Panc1 (cell line): ENCODE measurements around the gene VAV3. TPM values are rescaled to one million over a fixed set of nuclear protein-coding genes. Genes with fewer than 3 reads are reported as not detected.

Source experiments
- ATAC-seq: fragments of 200-7000 bp; cut with Tn5 transposase; 2 replicates; pipeline ENCODE4 v1.9.1; 2020; ENCODE audit warnings: mild to moderate bottlenecking, moderate library complexity
- BruUV-seq: library from RNA; stranded (reverse); fragments of 400-500 nt; replicated peaks from 2 replicates; lab custom pipeline; 2021; lab: Mats Ljungman, UMichigan
- CTCF ChIA-PET: fragments of 300-600 bp; sonication (Branson Sonifier 250); formaldehyde crosslinking; loops from one replicate; lab custom pipeline; 2022; ENCODE audit warnings: antibody characterized with exemption; lab: Charles Lee
- POLR2A ChIA-PET: fragments of 300-600 bp; sonication (Branson Sonifier 250); formaldehyde crosslinking; loops from one replicate; lab custom pipeline; 2022; ENCODE audit warnings: antibody characterized with exemption; lab: Charles Lee
- DNase-seq: peaks from one replicate; pipeline ENCODE4 v3.0.0-alpha.2; 2010; ENCODE audit warnings: low read depth, low spot score
- H3K27ac ChIP-seq: 2 replicates; pipeline ENCODE4 v1.5.1; 2011; ENCODE audit warnings: mild to moderate bottlenecking, low read length, inconsistent platforms
- H3K27me3 ChIP-seq: fragments of 200-500 bp; sonication (Bioruptor generic); 2 replicates; pipeline ENCODE4 v1.6.0; 2014; ENCODE audit warnings: low read length, inconsistent platforms; ENCODE audit not compliant: control insufficient read depth, insufficient read depth
- H3K36me3 ChIP-seq: fragments of 200-500 bp; sonication (Bioruptor generic); 2 replicates; pipeline ENCODE4 v1.5.1; 2014; ENCODE audit warnings: inconsistent platforms, mild to moderate bottlenecking, low read length, moderate library complexity; ENCODE audit not compliant: control insufficient read depth, insufficient read depth
- H3K4me1 ChIP-seq: 2 replicates; pipeline ENCODE4 v1.5.1; 2011; ENCODE audit warnings: inconsistent platforms, mild to moderate bottlenecking, low read length, moderate library complexity; ENCODE audit not compliant: control insufficient read depth, insufficient read depth
- H3K4me3 ChIP-seq, 2 experiments: 2 replicates each; pipeline ENCODE4 v1.5.1; 2011 to 2012; ENCODE audit warnings: low read depth in 2 of 2, low read length in 2 of 2, mild to moderate bottlenecking in 2 of 2, inconsistent platforms in 1 of 2, moderate library complexity in 1 of 2
- H3K9me3 ChIP-seq: fragments of 200-500 bp; sonication (Bioruptor generic); 2 replicates; pipeline ENCODE4 v1.5.1; 2014; ENCODE audit warnings: low read depth, mild to moderate bottlenecking, inconsistent platforms, low read length, moderate library complexity; ENCODE audit not compliant: control insufficient read depth, insufficient read depth
- POLR2AphosphoS5 ChIP-seq: IDR thresholded peaks from 2 replicates; pipeline ENCODE4 v1.6.1; 2012; ENCODE audit warnings: mild to moderate bottlenecking, low read depth, low read length, moderate library complexity
- SIN3A ChIP-seq: IDR thresholded peaks from 2 replicates; pipeline ENCODE4 v1.6.1; 2012; ENCODE audit warnings: low read depth, mild to moderate bottlenecking, low read length, moderate library complexity, borderline replicate concordance; ENCODE audit not compliant: insufficient read depth
- TCF7L2 ChIP-seq: IDR thresholded peaks from 2 replicates; pipeline ENCODE4 v1.6.1; 2011; ENCODE audit warnings: mild to moderate bottlenecking, low read depth, low read length, inconsistent platforms
- in situ Hi-C: cut with HindIII; loops from 2 replicates; pipeline ENCODE4 v1.10.0; 2016; ENCODE audit warnings: low sequenced_read_pairs, low pct_unique_long_range_greater_than_20kb
- intact Hi-C: fragments of 100-400 bp; cut with micrococcal nuclease; formaldehyde crosslinking; loops from one replicate; pipeline ENCODE4 v1.10.0; 2022; ENCODE audit not compliant: unreplicated experiment
- total RNA-seq: library from RNA; stranded (reverse); gene quantifications from one replicate; pipeline ENCODE4 v1.2.1, GENCODE V29; 2021; ENCODE audit not compliant: unreplicated experiment
- TF ChIP-seq, protein P1 (sequence below): fragments of 450-650 bp; IDR thresholded peaks from 2 replicates; pipeline ENCODE4 v1.5.1; 2017; ENCODE audit warnings: mild to moderate bottlenecking
- TF ChIP-seq, protein P2 (sequence below), 2 experiments: IDR thresholded peaks; 2 replicates each; pipeline ENCODE4 v1.6.1; 2011 to 2012; ENCODE audit warnings: low read depth in 2 of 2, control low read depth in 1 of 2, low read length in 1 of 2, mild to moderate bottlenecking in 1 of 2, moderate library complexity in 1 of 2; ENCODE audit not compliant: insufficient read depth in 1 of 2

Gene VAV3
- total RNA-seq, 1 experiment from 2014 or later: 0.23 TPM

DNA sequence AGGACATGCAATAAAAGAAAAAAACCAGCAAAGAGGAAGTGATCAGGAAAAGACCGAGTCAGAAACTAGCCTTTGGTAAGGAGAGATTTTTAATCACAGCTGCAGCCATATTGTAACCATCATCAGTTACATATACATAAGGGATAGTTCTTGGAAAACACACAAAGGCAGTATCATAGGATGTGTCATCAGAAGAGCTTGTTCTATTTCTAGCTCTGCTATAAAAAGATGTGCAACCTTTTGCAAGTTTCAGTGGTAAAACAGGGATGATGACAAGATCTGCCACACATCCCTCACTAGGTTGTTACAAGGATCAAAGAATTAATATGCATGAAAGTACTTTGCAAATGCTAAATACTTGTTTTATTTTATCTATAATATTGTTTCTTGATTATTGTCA, 342.0 kb downstream of the VAV3 start:
- no TSS peak for BruUV-seq
- DNase-seq (no peak), ATAC-seq (no peak)
- POLR2A ChIA-PET: no interaction called here
- Histone ChIP-seq H3K4me3 (no peak overlapping the region), H3K27me3 (no peaks in the 10 kb centered on the region), H3K36me3 (no peaks in the 10 kb centered on the region), H3K9me3 (no peaks in the 10 kb centered on the region), H3K4me1 (no peaks in the 10 kb centered on the region), H3K27ac (no peak overlapping the region)
- TF ChIP-seq, protein P1, sequence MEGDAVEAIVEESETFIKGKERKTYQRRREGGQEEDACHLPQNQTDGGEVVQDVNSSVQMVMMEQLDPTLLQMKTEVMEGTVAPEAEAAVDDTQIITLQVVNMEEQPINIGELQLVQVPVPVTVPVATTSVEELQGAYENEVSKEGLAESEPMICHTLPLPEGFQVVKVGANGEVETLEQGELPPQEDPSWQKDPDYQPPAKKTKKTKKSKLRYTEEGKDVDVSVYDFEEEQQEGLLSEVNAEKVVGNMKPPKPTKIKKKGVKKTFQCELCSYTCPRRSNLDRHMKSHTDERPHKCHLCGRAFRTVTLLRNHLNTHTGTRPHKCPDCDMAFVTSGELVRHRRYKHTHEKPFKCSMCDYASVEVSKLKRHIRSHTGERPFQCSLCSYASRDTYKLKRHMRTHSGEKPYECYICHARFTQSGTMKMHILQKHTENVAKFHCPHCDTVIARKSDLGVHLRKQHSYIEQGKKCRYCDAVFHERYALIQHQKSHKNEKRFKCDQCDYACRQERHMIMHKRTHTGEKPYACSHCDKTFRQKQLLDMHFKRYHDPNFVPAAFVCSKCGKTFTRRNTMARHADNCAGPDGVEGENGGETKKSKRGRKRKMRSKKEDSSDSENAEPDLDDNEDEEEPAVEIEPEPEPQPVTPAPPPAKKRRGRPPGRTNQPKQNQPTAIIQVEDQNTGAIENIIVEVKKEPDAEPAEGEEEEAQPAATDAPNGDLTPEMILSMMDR: no peak
- TF ChIP-seq SIN3A: no peak
- TF ChIP-seq TCF7L2: no peak
- TF ChIP-seq, protein P2, sequence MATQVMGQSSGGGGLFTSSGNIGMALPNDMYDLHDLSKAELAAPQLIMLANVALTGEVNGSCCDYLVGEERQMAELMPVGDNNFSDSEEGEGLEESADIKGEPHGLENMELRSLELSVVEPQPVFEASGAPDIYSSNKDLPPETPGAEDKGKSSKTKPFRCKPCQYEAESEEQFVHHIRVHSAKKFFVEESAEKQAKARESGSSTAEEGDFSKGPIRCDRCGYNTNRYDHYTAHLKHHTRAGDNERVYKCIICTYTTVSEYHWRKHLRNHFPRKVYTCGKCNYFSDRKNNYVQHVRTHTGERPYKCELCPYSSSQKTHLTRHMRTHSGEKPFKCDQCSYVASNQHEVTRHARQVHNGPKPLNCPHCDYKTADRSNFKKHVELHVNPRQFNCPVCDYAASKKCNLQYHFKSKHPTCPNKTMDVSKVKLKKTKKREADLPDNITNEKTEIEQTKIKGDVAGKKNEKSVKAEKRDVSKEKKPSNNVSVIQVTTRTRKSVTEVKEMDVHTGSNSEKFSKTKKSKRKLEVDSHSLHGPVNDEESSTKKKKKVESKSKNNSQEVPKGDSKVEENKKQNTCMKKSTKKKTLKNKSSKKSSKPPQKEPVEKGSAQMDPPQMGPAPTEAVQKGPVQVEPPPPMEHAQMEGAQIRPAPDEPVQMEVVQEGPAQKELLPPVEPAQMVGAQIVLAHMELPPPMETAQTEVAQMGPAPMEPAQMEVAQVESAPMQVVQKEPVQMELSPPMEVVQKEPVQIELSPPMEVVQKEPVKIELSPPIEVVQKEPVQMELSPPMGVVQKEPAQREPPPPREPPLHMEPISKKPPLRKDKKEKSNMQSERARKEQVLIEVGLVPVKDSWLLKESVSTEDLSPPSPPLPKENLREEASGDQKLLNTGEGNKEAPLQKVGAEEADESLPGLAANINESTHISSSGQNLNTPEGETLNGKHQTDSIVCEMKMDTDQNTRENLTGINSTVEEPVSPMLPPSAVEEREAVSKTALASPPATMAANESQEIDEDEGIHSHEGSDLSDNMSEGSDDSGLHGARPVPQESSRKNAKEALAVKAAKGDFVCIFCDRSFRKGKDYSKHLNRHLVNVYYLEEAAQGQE (IDR thresholded peaks at IDR 0.05; ENCODE audit: insufficient read depth in 1 of 2, low read depth in 2 of 2, low read length in 1 of 2): no peak
- no peak for TF ChIP-seq POLR2AphosphoS5
- CTCF ChIA-PET: no interaction called here
- intact Hi-C loops (no loop called here), in situ Hi-C loops (no loop called here)

DNA sequence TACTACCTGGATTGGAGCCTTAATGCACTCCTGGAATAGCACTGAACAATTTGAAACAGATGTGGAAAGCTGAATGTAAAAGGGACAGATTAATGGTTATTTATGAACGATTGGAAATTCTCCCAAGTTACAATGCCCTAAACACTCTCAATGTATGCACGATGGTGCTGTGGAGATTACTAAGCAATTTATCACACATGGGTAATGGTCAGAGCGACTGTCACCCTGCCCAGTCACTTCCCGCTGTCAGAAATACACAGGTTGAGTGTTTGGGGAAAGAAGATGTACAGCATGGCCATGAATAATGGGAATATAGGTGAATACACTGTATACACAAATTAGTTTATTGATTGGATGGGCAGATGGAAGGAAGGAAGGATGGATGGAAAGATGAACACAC, 342.4 kb downstream of the VAV3 start:
- POLR2A ChIA-PET: no interaction called here
- Histone ChIP-seq H3K27ac (no peak overlapping the region), H3K9me3 (no peaks in the 10 kb centered on the region), H3K4me1 (no peaks in the 10 kb centered on the region), H3K27me3 (no peaks in the 10 kb centered on the region), H3K36me3 (no peaks in the 10 kb centered on the region), H3K4me3 (no peak overlapping the region)
- no peak for DNase-seq
- no peak for TF ChIP-seq SIN3A
- TF ChIP-seq, protein P1: no peak
- ATAC-seq: no peak
- in situ Hi-C loops (no loop called here), intact Hi-C loops (no loop called here)
- no TSS peak for BruUV-seq
- CTCF ChIA-PET: no interaction called here
